ENCODE results near the gene FXYD3. TPM values are rescaled to one million over a fixed set of nuclear protein-coding genes. Genes with fewer than 3 reads are reported as not detected.

Gene FXYD3
- not detected in 2 replicates for total RNA-seq (2014; rRNA removed; shearing (Covaris generic))

- no peak for DNase-seq (ENCODE audit: low spot score)
These were observed at the start of gene FXYD3 for GRCh38 chr19:35115177-35115951. Gene FXYD3, plus strand, starts transcription at chr19:35115823. Its CDS starts 3,554 bp downstream, at chr19:35119377.

- DNase-seq (ENCODE audit: low spot score): no peak
These were observed 49.5 kb upstream of the FXYD3 start for GRCh38 chr19:35066121-35066520.

GRCh38 chr19:35066691-35067563 lies 48.7 kb upstream of the FXYD3 start:
- peak; percentile 92 for DNase-seq (ENCODE audit: low spot score)

GRCh38 chr19:35068941-35069634 lies 46.5 kb upstream of the FXYD3 start:
- DNase-seq (ENCODE audit: low spot score): no peak

GRCh38 chr19:35069696-35070095 lies 45.9 kb upstream of the FXYD3 start:
- no peak for DNase-seq (ENCODE audit: low spot score)

- DNase-seq (ENCODE audit: low spot score): no peak
These were observed 45.2 kb upstream of the FXYD3 start for GRCh38 chr19:35070471-35070870.

GRCh38 chr19:35073516-35073915 lies 42.1 kb upstream of the FXYD3 start:
- no peak for DNase-seq (ENCODE audit: low spot score)

GRCh38 chr19:35073941-35074340 lies 41.7 kb upstream of the FXYD3 start:
- no peak for DNase-seq (ENCODE audit: low spot score)

GRCh38 chr19:35074426-35075201 lies 41.0 kb upstream of the FXYD3 start:
- DNase-seq (ENCODE audit: low spot score): no peak

- DNase-seq (ENCODE audit: low spot score): no peak
These were observed 40.2 kb upstream of the FXYD3 start for GRCh38 chr19:35075202-35076025.

GRCh38 chr19:35076026-35076370 lies 39.6 kb upstream of the FXYD3 start:
- DNase-seq (ENCODE audit: low spot score): no peak

GRCh38 chr19:35076657-35077056 lies 39.0 kb upstream of the FXYD3 start:
- DNase-seq (ENCODE audit: low spot score): no peak

GRCh38 chr19:35077411-35078223 lies 38.0 kb upstream of the FXYD3 start:
- DNase-seq (ENCODE audit: low spot score): no peak

- no peak for DNase-seq (ENCODE audit: low spot score)
These were observed 35.8 kb upstream of the FXYD3 start for GRCh38 chr19:35079826-35080225.

GRCh38 chr19:35080613-35081170 lies 34.9 kb upstream of the FXYD3 start:
- DNase-seq (ENCODE audit: low spot score): no peak

- no peak for DNase-seq (ENCODE audit: low spot score)
These were observed 34.4 kb upstream of the FXYD3 start for GRCh38 chr19:35081201-35081600.

- no peak for DNase-seq (ENCODE audit: low spot score)
These were observed 31.7 kb upstream of the FXYD3 start for GRCh38 chr19:35083691-35084508.

- DNase-seq (ENCODE audit: low spot score): no peak
These were observed 31.2 kb upstream of the FXYD3 start for GRCh38 chr19:35084509-35084762.

- no peak for DNase-seq (ENCODE audit: low spot score)
These were observed 29.7 kb upstream of the FXYD3 start for GRCh38 chr19:35085947-35086346.

Data from H4 (cell line).